HL-60/S4 (cell line): ENCODE data around the gene RBMY1J.
"Not testable (repeated sequence)": the region's sequence is repeated elsewhere in the genome, so short reads cannot be mapped to it uniquely, and the experiment has no call there.

Source experiments
- in situ Hi-C: fragments of 300-500 bp; cut with MboI; formaldehyde crosslinking; loops from 2 replicates; pipeline ENCODE4 v1.14.3; 2022; ENCODE audit warnings: low sequenced_read_pairs

The RBMY1J gene

DNA sequence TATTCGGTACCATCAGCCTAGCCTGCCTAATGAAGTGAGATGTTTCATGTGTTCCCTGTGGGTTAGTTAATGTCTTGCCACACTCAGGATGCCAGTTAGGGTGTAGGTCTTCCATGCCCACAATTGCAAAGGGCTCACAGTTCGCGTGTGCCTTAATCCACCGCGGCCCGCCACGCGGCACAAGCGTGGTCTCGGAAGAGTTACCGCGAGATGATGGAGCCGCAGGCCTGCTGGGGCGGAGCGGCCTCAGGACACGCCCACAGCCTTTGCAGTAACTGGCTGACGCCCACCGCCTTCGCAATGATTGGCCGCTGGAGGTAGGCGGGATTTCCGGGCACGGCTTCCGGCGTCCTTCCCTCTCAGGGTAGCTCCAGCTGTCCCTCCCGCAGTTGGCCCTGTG lies at the start of gene RBMY1J:
TSS of gene RBMY1J (plus strand) at position 301 of the 400 bp plus-strand sequence. CDS start 2,038 bp downstream, outside the sequence.
- in situ Hi-C loops, result not testable (repeated sequence)

DNA sequence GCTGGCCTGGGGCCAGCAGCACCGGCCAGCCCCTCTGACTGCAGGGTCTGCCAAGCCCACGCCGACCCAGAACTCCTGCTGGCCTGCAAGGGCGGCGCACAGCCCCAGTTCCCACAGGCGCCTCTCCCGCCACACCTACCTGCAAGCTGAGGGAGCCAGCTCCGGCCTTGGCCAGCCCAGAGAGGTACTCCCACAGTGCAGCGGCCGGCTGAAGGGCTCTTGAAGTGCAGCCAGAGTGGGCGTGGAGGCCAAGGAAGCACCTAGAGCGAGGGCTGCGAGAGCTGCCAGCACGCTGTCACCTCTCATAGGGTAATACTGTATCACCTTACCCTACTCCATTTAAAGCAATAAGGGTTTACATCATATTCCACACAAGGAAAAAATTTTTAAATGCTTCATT lies 35.8 kb upstream of the RBMY1J start:
- in situ Hi-C loops, result no loop called here

DNA sequence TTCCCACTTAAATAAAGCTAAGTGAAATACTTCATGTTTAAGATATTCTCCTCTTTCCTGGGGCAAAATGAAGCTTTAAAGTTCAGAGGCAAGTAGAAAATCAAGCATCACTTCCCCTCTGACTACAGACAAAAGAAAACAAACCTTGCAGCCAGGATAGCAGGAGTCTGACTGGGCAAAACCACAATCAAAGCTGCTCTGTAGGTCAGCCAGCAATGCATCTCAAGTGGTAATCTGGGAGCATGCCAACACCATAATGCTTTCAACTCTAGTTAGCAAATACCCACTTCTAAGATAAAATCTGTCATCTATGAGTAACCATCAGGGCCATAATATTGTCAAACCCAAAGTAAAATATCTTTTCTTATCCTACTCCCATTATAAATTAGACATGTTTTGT lies 32.6 kb upstream of the RBMY1J start:
- in situ Hi-C loops, result no loop called here

DNA sequence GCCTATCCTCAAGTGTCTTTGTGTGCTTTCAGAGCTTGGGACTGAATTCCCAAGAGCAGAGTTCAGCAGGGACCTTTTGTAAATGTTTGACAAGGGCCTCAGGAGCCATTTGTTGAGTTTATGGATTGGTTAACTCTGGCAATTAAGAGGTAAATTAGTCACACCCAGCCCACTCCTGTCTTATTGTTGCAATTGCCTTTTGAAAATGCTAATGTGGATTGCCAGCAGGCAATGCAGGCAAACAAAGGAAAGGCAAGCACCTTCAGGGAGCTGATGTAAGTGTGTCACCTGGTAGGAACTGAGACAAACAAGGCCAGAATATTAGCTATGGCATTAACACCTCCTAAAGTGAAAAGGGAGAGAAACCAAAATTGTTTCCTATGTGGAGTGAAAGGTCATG lies 29.7 kb upstream of the RBMY1J start:
- in situ Hi-C loops, result no loop called here

DNA sequence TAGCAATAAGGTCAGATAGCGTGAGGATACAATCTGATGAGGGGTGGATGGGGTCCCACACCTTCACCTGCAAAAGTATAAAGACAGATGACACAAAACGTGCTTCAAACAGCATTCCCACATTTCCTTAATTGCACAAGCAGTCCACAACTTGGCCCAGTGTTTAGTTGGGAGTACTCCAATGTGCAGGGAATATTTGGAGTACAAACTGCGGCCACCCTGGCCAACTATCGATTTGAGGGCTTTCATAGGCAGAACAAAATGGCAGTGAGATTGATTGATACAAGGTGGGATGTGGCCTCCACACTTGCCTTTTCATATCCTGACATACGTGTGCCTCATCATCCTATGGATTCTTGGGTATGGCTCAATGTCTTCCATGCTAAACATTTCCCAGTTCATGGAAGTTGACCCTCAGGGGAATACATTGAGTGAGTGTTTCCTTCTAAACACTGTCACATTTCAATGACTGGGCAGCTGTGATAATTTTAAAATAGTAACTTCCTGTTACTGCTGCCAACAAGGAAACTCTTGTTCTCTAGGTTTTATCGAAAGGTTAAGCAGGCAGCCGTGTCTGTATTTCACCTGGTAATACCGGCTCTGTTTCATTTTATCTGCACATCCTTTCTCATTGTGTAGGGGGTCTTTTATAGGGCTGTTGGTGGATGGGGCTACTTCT lies 41.6 kb downstream of the RBMY1J start:
- in situ Hi-C loops, result not testable (repeated sequence)

- in situ Hi-C loops, result not testable (repeated sequence)
These were observed 52.3 kb downstream of the RBMY1J start for GRCh38 chrY:22455522-22455921.

GRCh38 chrY:22461962-22462361 lies 58.8 kb downstream of the RBMY1J start:
- in situ Hi-C loops, result not testable (repeated sequence)
